Measurements from ENCODE around the gene DMXL2.

The DMXL2 gene

GRCh38 chr15:51416129-51416528 lies 206.4 kb downstream of the DMXL2 start:
- no peak for DNase-seq (ENCODE audit: low read depth, low spot score)
- Histone ChIP-seq H3K27ac (ENCODE audit: low read length) (no peak overlapping the region), H3K27me3 (ENCODE audit: control insufficient read depth, insufficient read depth, low read length) (no peaks in the 10 kb centered on the region), H3K36me3 (ENCODE audit: control insufficient read depth, insufficient read depth, low read length) (no peaks in the 10 kb centered on the region), H3K4me1 (ENCODE audit: control insufficient read depth, insufficient read depth, low read length) (no peaks in the 10 kb centered on the region), H3K9me3 (ENCODE audit: control insufficient read depth, insufficient read depth, low read length) (no peaks in the 10 kb centered on the region), H3K4me3 (ENCODE audit: low read length) (no peak overlapping the region)
- no CpG with 5 or more reads among the region's 4 CpGs for WGBS (ENCODE audit: insufficient coverage, insufficient read length)

- no peaks in the 10 kb centered on the region for H3K9me3 ChIP-seq (ENCODE audit: control insufficient read depth, insufficient read depth, low read length)
- H3K27me3 ChIP-seq (ENCODE audit: control insufficient read depth, insufficient read depth, low read length) = no peaks in the 10 kb centered on the region
- H3K4me1 ChIP-seq (ENCODE audit: control insufficient read depth, insufficient read depth, low read length) = no peaks in the 10 kb centered on the region
- H3K27ac ChIP-seq (ENCODE audit: low read length) = no peak overlapping the region
- no peaks in the 10 kb centered on the region for H3K36me3 ChIP-seq (ENCODE audit: control insufficient read depth, insufficient read depth, low read length)
- H3K4me3 ChIP-seq (ENCODE audit: low read length) = no peak overlapping the region
- DNase-seq (ENCODE audit: low read depth, low spot score) = no peak
- WGBS (ENCODE audit: insufficient coverage, insufficient read length) = no CpG with 5 or more reads among the region's 4 CpGs
These were observed 208.2 kb downstream of the DMXL2 start for GRCh38 chr15:51414256-51414860.

- Histone ChIP-seq H3K36me3 (ENCODE audit: control insufficient read depth, insufficient read depth, low read length) (no peaks in the 10 kb centered on the region), H3K4me3 (ENCODE audit: low read length) (no peak overlapping the region), H3K9me3 (ENCODE audit: control insufficient read depth, insufficient read depth, low read length) (no peaks in the 10 kb centered on the region), H3K27me3 (ENCODE audit: control insufficient read depth, insufficient read depth, low read length) (no peaks in the 10 kb centered on the region), H3K27ac (ENCODE audit: low read length) (no peak overlapping the region), H3K4me1 (ENCODE audit: control insufficient read depth, insufficient read depth, low read length) (no peaks in the 10 kb centered on the region)
- WGBS (ENCODE audit: insufficient coverage, insufficient read length) = no CpG with 5 or more reads among the region's 11 CpGs
- no peak for DNase-seq (ENCODE audit: low read depth, low spot score)
These were observed 216.7 kb downstream of the DMXL2 start for GRCh38 chr15:51405693-51406523.

- Histone ChIP-seq H3K9me3 (ENCODE audit: control insufficient read depth, insufficient read depth, low read length) (no peaks in the 10 kb centered on the region), H3K36me3 (ENCODE audit: control insufficient read depth, insufficient read depth, low read length) (no peaks in the 10 kb centered on the region), H3K27ac (ENCODE audit: low read length) (no peak overlapping the region), H3K4me3 (ENCODE audit: low read length) (no peak overlapping the region), H3K27me3 (ENCODE audit: control insufficient read depth, insufficient read depth, low read length) (no peaks in the 10 kb centered on the region), H3K4me1 (ENCODE audit: control insufficient read depth, insufficient read depth, low read length) (no peaks in the 10 kb centered on the region)
- no CpG with 5 or more reads among the region's 9 CpGs for WGBS (ENCODE audit: insufficient coverage, insufficient read length)
- no peak for DNase-seq (ENCODE audit: low read depth, low spot score)
These were observed 218.4 kb downstream of the DMXL2 start for GRCh38 chr15:51403946-51404695.

- Histone ChIP-seq H3K27me3 (ENCODE audit: control insufficient read depth, insufficient read depth, low read length) (no peaks in the 10 kb centered on the region), H3K4me3 (ENCODE audit: low read length) (no peak overlapping the region), H3K36me3 (ENCODE audit: control insufficient read depth, insufficient read depth, low read length) (no peaks in the 10 kb centered on the region), H3K4me1 (ENCODE audit: control insufficient read depth, insufficient read depth, low read length) (no peaks in the 10 kb centered on the region), H3K9me3 (ENCODE audit: control insufficient read depth, insufficient read depth, low read length) (no peaks in the 10 kb centered on the region), H3K27ac (ENCODE audit: low read length) (no peak overlapping the region)
- no peak for DNase-seq (ENCODE audit: low read depth, low spot score)
- no CpG with 5 or more reads among the region's 8 CpGs for WGBS (ENCODE audit: insufficient coverage, insufficient read length)
These were observed 219.3 kb downstream of the DMXL2 start for GRCh38 chr15:51403072-51403878.

- no CpG with 5 or more reads among the region's 12 CpGs for WGBS (ENCODE audit: insufficient coverage, insufficient read length)
- DNase-seq (ENCODE audit: low read depth, low spot score) = peak; percentile 50
- Histone ChIP-seq H3K4me1 (ENCODE audit: control insufficient read depth, insufficient read depth, low read length) (no peaks in the 10 kb centered on the region), H3K4me3 (ENCODE audit: low read length) (no peak overlapping the region), H3K36me3 (ENCODE audit: control insufficient read depth, insufficient read depth, low read length) (no peaks in the 10 kb centered on the region), H3K9me3 (ENCODE audit: control insufficient read depth, insufficient read depth, low read length) (no peaks in the 10 kb centered on the region), H3K27me3 (ENCODE audit: control insufficient read depth, insufficient read depth, low read length) (no peaks in the 10 kb centered on the region), H3K27ac (ENCODE audit: low read length) (no peak overlapping the region)
These were observed 220.6 kb downstream of the DMXL2 start for GRCh38 chr15:51401872-51402517.

- no peak overlapping the region for H3K27ac ChIP-seq (ENCODE audit: low read length)
- H3K36me3 ChIP-seq (ENCODE audit: control insufficient read depth, insufficient read depth, low read length) = no peaks in the 10 kb centered on the region
- no peak for DNase-seq (ENCODE audit: low read depth, low spot score)
- no peaks in the 10 kb centered on the region for H3K9me3 ChIP-seq (ENCODE audit: control insufficient read depth, insufficient read depth, low read length)
- H3K27me3 ChIP-seq (ENCODE audit: control insufficient read depth, insufficient read depth, low read length) = no peaks in the 10 kb centered on the region
- no peaks in the 10 kb centered on the region for H3K4me1 ChIP-seq (ENCODE audit: control insufficient read depth, insufficient read depth, low read length)
- no CpG with 5 or more reads among the region's 7 CpGs for WGBS (ENCODE audit: insufficient coverage, insufficient read length)
- H3K4me3 ChIP-seq (ENCODE audit: low read length) = no peak overlapping the region
These were observed 221.4 kb downstream of the DMXL2 start for GRCh38 chr15:51401051-51401780.

GRCh38 chr15:51398626-51399025 lies 223.9 kb downstream of the DMXL2 start:
- no peak for DNase-seq (ENCODE audit: low read depth, low spot score)
- Histone ChIP-seq H3K36me3 (ENCODE audit: control insufficient read depth, insufficient read depth, low read length) (no peaks in the 10 kb centered on the region), H3K4me3 (ENCODE audit: low read length) (no peak overlapping the region), H3K4me1 (ENCODE audit: control insufficient read depth, insufficient read depth, low read length) (peaks cover under 1% of the 10 kb centered on the region; the same call in 1 of the 2 replicates), H3K27ac (ENCODE audit: low read length) (no peak overlapping the region), H3K27me3 (ENCODE audit: control insufficient read depth, insufficient read depth, low read length) (no peaks in the 10 kb centered on the region), H3K9me3 (ENCODE audit: control insufficient read depth, insufficient read depth, low read length) (no peaks in the 10 kb centered on the region)
- WGBS (ENCODE audit: insufficient coverage, insufficient read length) = no CpG with 5 or more reads among the region's 9 CpGs

Measured in iPS DF 6.9 (cell line).